ENCODE data around the gene TMCC2.
"Not testable (repeated sequence)": the region's sequence is repeated elsewhere in the genome, so short reads cannot be mapped to it uniquely, and the experiment has no call there.

Gene TMCC2

GRCh38 chr1:205232127-205232820 lies 4.5 kb downstream of the TMCC2 start:
- Histone ChIP-seq H3K4me1 (ENCODE audit: insufficient read depth, poor library complexity, severe bottlenecking) (peaks cover 1% of the 10 kb centered on the region), H3K36me3 (ENCODE audit: low read depth) (no peaks in the 10 kb centered on the region), H3K9me3 (ENCODE audit: severe bottlenecking) (no peaks in the 10 kb centered on the region), H3K27ac (ENCODE audit: poor library complexity, severe bottlenecking) (no peak overlapping the region), H3K4me3 (ENCODE audit: severe bottlenecking) (no peak overlapping the region), H3K27me3 (ENCODE audit: insufficient read depth, poor library complexity, severe bottlenecking) (no peaks in the 10 kb centered on the region)
- DNase-seq (ENCODE audit: low spot score), result no peak
- no peak for ATAC-seq (ENCODE audit: low read depth)
- no peak for TF ChIP-seq CTCF (IDR thresholded peaks at IDR 0.05; ENCODE audit: poor library complexity, severe bottlenecking)

- no peak for TF ChIP-seq CTCF (IDR thresholded peaks at IDR 0.05; ENCODE audit: poor library complexity, severe bottlenecking)
- no peak for ATAC-seq (ENCODE audit: low read depth)
- Histone ChIP-seq H3K4me1 (ENCODE audit: insufficient read depth, poor library complexity, severe bottlenecking) (no peaks in the 10 kb centered on the region), H3K27me3 (ENCODE audit: insufficient read depth, poor library complexity, severe bottlenecking) (no peaks in the 10 kb centered on the region), H3K9me3 (ENCODE audit: severe bottlenecking) (no peaks in the 10 kb centered on the region), H3K27ac (ENCODE audit: poor library complexity, severe bottlenecking) (no peak overlapping the region), H3K4me3 (ENCODE audit: severe bottlenecking) (no peak overlapping the region), H3K36me3 (ENCODE audit: low read depth) (no peaks in the 10 kb centered on the region)
- DNase-seq (ENCODE audit: low spot score), result no peak
These were observed 5.2 kb downstream of the TMCC2 start for GRCh38 chr1:205232945-205233397.

- H3K27me3 ChIP-seq (ENCODE audit: insufficient read depth, poor library complexity, severe bottlenecking); H3K4me3 ChIP-seq (ENCODE audit: severe bottlenecking); H3K9me3 ChIP-seq (ENCODE audit: severe bottlenecking); H3K4me1 ChIP-seq (ENCODE audit: insufficient read depth, poor library complexity, severe bottlenecking); H3K36me3 ChIP-seq (ENCODE audit: low read depth); H3K27ac ChIP-seq (ENCODE audit: poor library complexity, severe bottlenecking); DNase-seq (ENCODE audit: low spot score); ATAC-seq (ENCODE audit: low read depth): not testable (repeated sequence)
These were observed 6.2 kb downstream of the TMCC2 start for GRCh38 chr1:205233986-205234385.

GRCh38 chr1:205235951-205236350 lies 8.2 kb downstream of the TMCC2 start:
- Histone ChIP-seq H3K9me3 (ENCODE audit: severe bottlenecking) (no peaks in the 10 kb centered on the region), H3K4me1 (ENCODE audit: insufficient read depth, poor library complexity, severe bottlenecking) (no peaks in the 10 kb centered on the region), H3K27me3 (ENCODE audit: insufficient read depth, poor library complexity, severe bottlenecking) (no peaks in the 10 kb centered on the region), H3K4me3 (ENCODE audit: severe bottlenecking) (no peak overlapping the region), H3K36me3 (ENCODE audit: low read depth) (no peaks in the 10 kb centered on the region), H3K27ac (ENCODE audit: poor library complexity, severe bottlenecking) (no peak overlapping the region)
- TF ChIP-seq CTCF (IDR thresholded peaks at IDR 0.05; ENCODE audit: poor library complexity, severe bottlenecking), result no peak
- ATAC-seq (ENCODE audit: low read depth) (no peak), DNase-seq (ENCODE audit: low spot score) (no peak)

- Histone ChIP-seq H3K4me1 (ENCODE audit: insufficient read depth, poor library complexity, severe bottlenecking) (no peaks in the 10 kb centered on the region), H3K27ac (ENCODE audit: poor library complexity, severe bottlenecking) (no peak overlapping the region), H3K9me3 (ENCODE audit: severe bottlenecking) (no peaks in the 10 kb centered on the region), H3K27me3 (ENCODE audit: insufficient read depth, poor library complexity, severe bottlenecking) (no peaks in the 10 kb centered on the region), H3K36me3 (ENCODE audit: low read depth) (no peaks in the 10 kb centered on the region), H3K4me3 (ENCODE audit: severe bottlenecking) (no peak overlapping the region)
- no peak for TF ChIP-seq CTCF (IDR thresholded peaks at IDR 0.05; ENCODE audit: poor library complexity, severe bottlenecking)
- ATAC-seq (ENCODE audit: low read depth), result no peak
- DNase-seq (ENCODE audit: low spot score), result no peak
These were observed 8.8 kb downstream of the TMCC2 start for GRCh38 chr1:205236526-205236925.

Data from RWPE2 (cell line).